H1 (cell line): ENCODE data around the gene MYO9B. TPM values are rescaled to one million over a fixed set of nuclear protein-coding genes. Genes with fewer than 3 reads are reported as not detected.

Experiments used
- CTCF ChIA-PET: fragments of 300-600 bp; sonication (Branson Sonifier 250); formaldehyde crosslinking; loops from one replicate; lab custom pipeline; 2021; ENCODE audit not compliant: partially characterized antibody; lab: Charles Lee
- POLR2A ChIA-PET: fragments of 300-600 bp; sonication (Branson Sonifier 250); formaldehyde crosslinking; loops from one replicate; lab custom pipeline; 2021; ENCODE audit warnings: inconsistent platforms; ENCODE audit not compliant: partially characterized antibody; lab: Charles Lee
- DNase-seq, 2 experiments: peaks; one replicate each; pipeline versions ENCODE4 v3.0.0 to v3.0.0-alpha.2; 2010 to 2022; ENCODE audit warnings: low spot score in 2 of 2, low read depth in 1 of 2, mixed read lengths in 1 of 2
- FAIRE-seq: peaks from 2 replicates; lab custom pipeline; 2011; peaks lifted over from hg19 to GRCh38; lab: Jason Lieb, UNC
- H2AFZ ChIP-seq: 2 replicates; pipeline ENCODE4 v1.8.1; 2012; ENCODE audit warnings: low read length, inconsistent platforms
- H2AK5ac ChIP-seq: 2 replicates; pipeline ENCODE4 v1.6.1; 2013; ENCODE audit warnings: low read depth, low read length
- H2BK120ac ChIP-seq: replicated peaks from 2 replicates; pipeline ENCODE3; 2013; ENCODE audit warnings: low read depth, low read length, inconsistent platforms
- H2BK12ac ChIP-seq: 2 replicates; pipeline ENCODE4 v1.6.1; 2013; ENCODE audit warnings: low read depth, low read length
- H2BK15ac ChIP-seq: 2 replicates; pipeline ENCODE4 v1.6.1; 2013; ENCODE audit warnings: low read length
- H2BK20ac ChIP-seq: 2 replicates; pipeline ENCODE4 v1.6.1; 2013; ENCODE audit warnings: low read length
- H2BK5ac ChIP-seq: 2 replicates; pipeline ENCODE4 v1.6.1; 2013; ENCODE audit warnings: low read depth, low read length
- H3K14ac ChIP-seq: 2 replicates; pipeline ENCODE4 v1.6.1; 2013; ENCODE audit warnings: inconsistent platforms; ENCODE audit not compliant: insufficient read length
- H3K18ac ChIP-seq: 2 replicates; pipeline ENCODE4 v1.6.1; 2013; ENCODE audit warnings: low read length; ENCODE audit errors: extremely low read depth
- H3K23ac ChIP-seq: 2 replicates; pipeline ENCODE4 v1.6.1; 2013; ENCODE audit warnings: inconsistent platforms; ENCODE audit not compliant: insufficient read length
- H3K23me2 ChIP-seq: 2 replicates; pipeline ENCODE4 v1.6.1; 2013; ENCODE audit warnings: low read depth, low read length
- H3K27ac ChIP-seq: 2 replicates; pipeline ENCODE4 v1.6.1; 2011; ENCODE audit warnings: low read depth, low read length, inconsistent platforms
- H3K27me3 ChIP-seq, 4 experiments: replicated peaks in 1 of 4; 1 replicate in 1 of 4; 2 replicates in 3 of 4; pipeline versions ENCODE4 v1.6.1 to v1.8.1; 2011 to 2013; ENCODE audit warnings: low read length in 3 of 4, mild to moderate bottlenecking in 3 of 4, inconsistent platforms in 2 of 4, mixed read lengths in 2 of 4, moderate library complexity in 1 of 4; ENCODE audit not compliant: control insufficient read depth in 3 of 4, insufficient read depth in 3 of 4; ENCODE audit errors: extremely low read depth in 1 of 4
- H3K36me3 ChIP-seq, 4 experiments: 2 replicates each; pipeline versions ENCODE4 v1.6.1 to v1.8.1; 2011 to 2013; ENCODE audit warnings: mild to moderate bottlenecking in 4 of 4, low read length in 3 of 4, moderate library complexity in 2 of 4, control low read depth in 1 of 4, inconsistent platforms in 1 of 4; ENCODE audit not compliant: insufficient read depth in 4 of 4, control insufficient read depth in 2 of 4
- H3K4ac ChIP-seq: replicated peaks from 2 replicates; pipeline ENCODE3; 2013; ENCODE audit warnings: low read length, low read depth, mixed read lengths, inconsistent platforms; ENCODE audit not compliant: insufficient read length
- H3K4me1 ChIP-seq, 4 experiments: replicated peaks in 1 of 4; 1 replicate in 1 of 4; 2 replicates in 3 of 4; pipeline versions ENCODE4 v1.6.1 to v1.8.1; 2011 to 2013; ENCODE audit warnings: low read length in 3 of 4, inconsistent platforms in 2 of 4, mixed read lengths in 1 of 4; ENCODE audit not compliant: insufficient read depth in 4 of 4, control insufficient read depth in 3 of 4
- H3K4me2 ChIP-seq, 2 experiments: 2 replicates each; pipeline versions ENCODE4 v1.6.1 to v1.8.1; 2011 to 2013; ENCODE audit warnings: low read depth in 2 of 2, low read length in 2 of 2, control low read depth in 1 of 2, inconsistent platforms in 1 of 2, mild to moderate bottlenecking in 1 of 2; ENCODE audit not compliant: insufficient read depth in 1 of 2
- H3K4me3 ChIP-seq, 4 experiments: fragments of 200-600, 300-600 bp in 1 of 4; sonication (generic), shearing (Covaris generic), sonication (Bioruptor Twin) in 1 of 4; 2 replicates each; pipeline versions ENCODE4 v1.5.1 to v1.8.1; 2011 to 2016; ENCODE audit warnings: low read length in 4 of 4, low read depth in 3 of 4, control low read depth in 2 of 4, inconsistent platforms in 2 of 4, mild to moderate bottlenecking in 2 of 4, mixed read lengths in 1 of 4, moderate library complexity in 1 of 4; ENCODE audit not compliant: insufficient read depth in 2 of 4; ENCODE audit errors: extremely low read depth in 1 of 4
- H3K56ac ChIP-seq: replicated peaks from 2 replicates; pipeline ENCODE3; 2013; ENCODE audit warnings: low read depth, mild to moderate bottlenecking, mixed read lengths, low read length, inconsistent platforms; ENCODE audit not compliant: insufficient read length
- H3K79me1 ChIP-seq: 2 replicates; pipeline ENCODE4 v1.6.1; 2013; ENCODE audit warnings: low read depth, low read length, control low read depth
- H3K79me2 ChIP-seq, 2 experiments: 2 replicates each; pipeline versions ENCODE4 v1.6.1 to v1.8.1; 2012 to 2013; ENCODE audit warnings: low read length in 2 of 2, mild to moderate bottlenecking in 2 of 2, inconsistent platforms in 1 of 2; ENCODE audit not compliant: insufficient read depth in 2 of 2, control insufficient read depth in 1 of 2
- H3K9ac ChIP-seq, 4 experiments: replicated peaks in 1 of 4; 1 replicate in 1 of 4; 2 replicates in 3 of 4; pipeline versions ENCODE4 v1.6.1 to v1.8.1; 2011 to 2013; ENCODE audit warnings: low read depth in 3 of 4, low read length in 3 of 4, control low read depth in 2 of 4, mild to moderate bottlenecking in 2 of 4, moderate library complexity in 2 of 4, inconsistent platforms in 1 of 4; ENCODE audit errors: extremely low read depth in 1 of 4
- H3K9me3 ChIP-seq, 2 experiments: 2 replicates each; pipeline versions ENCODE4 v1.6.1 to v1.8.1; 2012 to 2013; ENCODE audit warnings: mild to moderate bottlenecking in 2 of 2, moderate library complexity in 2 of 2, control low read depth in 1 of 2, inconsistent platforms in 1 of 2, low read depth in 1 of 2, low read length in 1 of 2, mixed read lengths in 1 of 2; ENCODE audit not compliant: insufficient read depth in 2 of 2
- H4K20me1 ChIP-seq, 2 experiments: replicated peaks in 1 of 2; 2 replicates each; pipeline versions ENCODE3 to v1.8.1; 2011 to 2013; ENCODE audit warnings: inconsistent platforms in 2 of 2, low read length in 2 of 2, mild to moderate bottlenecking in 1 of 2; ENCODE audit not compliant: insufficient read depth in 2 of 2, control insufficient read depth in 1 of 2
- H4K5ac ChIP-seq: 2 replicates; pipeline ENCODE4 v1.6.1; 2013; ENCODE audit warnings: low read length, low read depth, mixed read lengths, inconsistent platforms; ENCODE audit not compliant: insufficient read length
- H4K8ac ChIP-seq: 2 replicates; pipeline ENCODE4 v1.8.0; 2013; ENCODE audit warnings: mild to moderate bottlenecking, moderate library complexity, low read length, inconsistent platforms; ENCODE audit not compliant: insufficient read depth; ENCODE audit errors: extremely low read depth
- H4K91ac ChIP-seq: replicated peaks from 2 replicates; pipeline ENCODE3; 2013; ENCODE audit warnings: low read length, mixed read lengths, inconsistent platforms; ENCODE audit not compliant: insufficient read length
- BCL11A ChIP-seq, 2 experiments: IDR thresholded peaks; one replicate each; pipeline ENCODE4 v1.6.1; 2011; ENCODE audit warnings: low read depth in 2 of 2, low read length in 2 of 2, mild to moderate bottlenecking in 2 of 2
- HDAC2 ChIP-seq, 2 experiments: fragments of 300-600 bp in 1 of 2; sonication (generic) in 1 of 2; IDR thresholded peaks; 2 replicates each; pipeline ENCODE4 v1.6.1; 2011 to 2012; ENCODE audit warnings: low read depth in 2 of 2, low read length in 2 of 2, mild to moderate bottlenecking in 2 of 2, moderate library complexity in 2 of 2, borderline replicate concordance in 1 of 2, inconsistent platforms in 1 of 2
- POLR2AphosphoS5 ChIP-seq: IDR thresholded peaks from 2 replicates; pipeline ENCODE4 v1.6.1; 2011; ENCODE audit warnings: low read depth, low read length
- RNF2 ChIP-seq: fragments of 200-900, 300-1000 bp; sonication (generic); IDR thresholded peaks from 2 replicates; pipeline ENCODE4 v1.7.1; 2016; ENCODE audit warnings: borderline replicate concordance, low read depth, mild to moderate bottlenecking, antibody characterized with exemption, low read length; ENCODE audit not compliant: poor library complexity, severe bottlenecking; ENCODE audit errors: missing control alignments
- SAP30 ChIP-seq: fragments of 300-600 bp; sonication (generic); IDR thresholded peaks from 2 replicates; pipeline ENCODE4 v1.7.1; 2012; ENCODE audit warnings: low read length, moderate library complexity, mild to moderate bottlenecking, inconsistent platforms; ENCODE audit not compliant: insufficient read depth, insufficient replicate concordance
- SIRT6 ChIP-seq: IDR thresholded peaks from one replicate; pipeline ENCODE4 v1.7.1; 2012; ENCODE audit warnings: low read length, inconsistent platforms
- SP4 ChIP-seq: IDR thresholded peaks from 2 replicates; pipeline ENCODE4 v1.6.1; 2012; ENCODE audit warnings: low read length, inconsistent platforms
- WGBS, 2 experiments: shearing (Covaris generic) in 1 of 2; methylation state at CpG; one replicate each; pipeline versions ENCODE4 v1.1.6 to v1.1.7; 2013 to 2015; ENCODE audit warnings: low lambda C conversion rate in 2 of 2, mixed read lengths in 2 of 2, inconsistent platforms in 1 of 2, low coverage in 1 of 2, missing lambda C conversion rate in 1 of 2; ENCODE audit not compliant: insufficient replicate concordance in 2 of 2, insufficient coverage in 1 of 2, insufficient read length in 1 of 2; ENCODE audit errors: extremely low coverage in 1 of 2, missing lambda C conversion rate in 1 of 2; 5-methylcytosine and 5-hydroxymethylcytosine counted together
- polyA plus RNA-seq, 7 experiments: library from polyadenylated mRNA; depleted of rRNA in 3 of 7; stranded (reverse) in 5 of 7; unstranded in 2 of 7; fragments of >200 nt in 5 of 7; fragments of 200-250 nt in 2 of 7; gene quantifications; 1 replicate in 5 of 7; 2 replicates in 1 of 7; 4 replicates in 1 of 7; pipeline versions ENCODE4 v1.2.1 to v1.2.3, GENCODE V29; 2011 to 2013; ENCODE audit warnings: missing spikeins in 2 of 7, mixed read lengths in 2 of 7
- total RNA-seq: library from RNA; stranded (reverse); fragmentation: NEBNext Ultra II Directional; extraction: Animal tissue kit (Norgen Biotek cat#: 25700); gene quantifications from 2 replicates; pipeline ENCODE4 v1.2.1, GENCODE V29; 2021
- TF ChIP-seq, protein P1 (sequence below): IDR thresholded peaks from 2 replicates; pipeline ENCODE4 v1.6.1; 2012; ENCODE audit warnings: inconsistent platforms
- TF ChIP-seq, protein P2 (sequence below), 3 experiments: IDR thresholded peaks; 1 replicate in 2 of 3; 2 replicates in 1 of 3; pipeline versions ENCODE4 v1.5.1 to v1.6.1; 2011; ENCODE audit warnings: low read length in 3 of 3, mild to moderate bottlenecking in 3 of 3, inconsistent platforms in 2 of 3, low read depth in 1 of 3, moderate library complexity in 1 of 3; ENCODE audit not compliant: insufficient read depth in 1 of 3; ENCODE audit errors: control extremely low read depth in 1 of 3

MYO9B gene
- total and polyA plus RNA-seq, 2 of the 8 experiments (the other 6 are each of a cell fraction or from before 2014, with no cell fraction given) = 27.6 to 77.1 TPM

DNA sequence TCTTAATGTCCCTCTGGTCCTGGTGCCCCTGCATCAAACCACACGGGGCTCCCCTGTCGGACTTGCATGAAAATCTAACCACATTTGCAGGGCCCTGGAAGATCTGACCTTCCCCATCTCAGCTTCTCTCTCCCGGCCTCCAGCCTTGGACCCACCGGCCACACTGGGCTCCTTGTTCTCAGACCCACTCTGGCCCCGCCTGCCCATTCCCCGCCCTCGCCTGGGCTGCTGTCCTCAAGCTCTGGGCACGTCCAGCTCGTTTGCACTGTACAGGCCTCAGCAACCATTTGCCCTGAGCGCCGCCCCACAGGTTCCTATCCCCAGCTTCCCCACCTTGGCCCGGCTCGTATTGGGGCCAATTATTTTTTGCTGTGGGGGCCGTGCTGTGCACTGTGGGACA is 10.5 kb downstream of the MYO9B start:
- WGBS, 2 experiments = 98% methylated on average over 11 of the region's 14 CpGs; no CpG with 5 or more reads in 1 of the 2 experiments
- no peaks in the 10 kb centered on the region for H3K9me3 ChIP-seq
- no peak overlapping the region for H3K9ac ChIP-seq
- H2BK15ac ChIP-seq = no peak overlapping the region
- TF ChIP-seq RNF2 (no peak), SIRT6 (no peak), HDAC2 (IDR thresholded peaks at IDR 0.05; ENCODE audit: borderline replicate concordance in 1 of 2, low read depth in 2 of 2, low read length in 2 of 2) (no peak), SAP30 (no peak), BCL11A (IDR thresholded peaks at IDR 0.05; ENCODE audit: low read depth in 2 of 2, low read length in 2 of 2) (no peak), SP4 (no peak), POLR2AphosphoS5 (no peak)
- TF ChIP-seq, protein P1, sequence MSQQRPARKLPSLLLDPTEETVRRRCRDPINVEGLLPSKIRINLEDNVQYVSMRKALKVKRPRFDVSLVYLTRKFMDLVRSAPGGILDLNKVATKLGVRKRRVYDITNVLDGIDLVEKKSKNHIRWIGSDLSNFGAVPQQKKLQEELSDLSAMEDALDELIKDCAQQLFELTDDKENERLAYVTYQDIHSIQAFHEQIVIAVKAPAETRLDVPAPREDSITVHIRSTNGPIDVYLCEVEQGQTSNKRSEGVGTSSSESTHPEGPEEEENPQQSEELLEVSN = no peak
- TF ChIP-seq, protein P2, sequence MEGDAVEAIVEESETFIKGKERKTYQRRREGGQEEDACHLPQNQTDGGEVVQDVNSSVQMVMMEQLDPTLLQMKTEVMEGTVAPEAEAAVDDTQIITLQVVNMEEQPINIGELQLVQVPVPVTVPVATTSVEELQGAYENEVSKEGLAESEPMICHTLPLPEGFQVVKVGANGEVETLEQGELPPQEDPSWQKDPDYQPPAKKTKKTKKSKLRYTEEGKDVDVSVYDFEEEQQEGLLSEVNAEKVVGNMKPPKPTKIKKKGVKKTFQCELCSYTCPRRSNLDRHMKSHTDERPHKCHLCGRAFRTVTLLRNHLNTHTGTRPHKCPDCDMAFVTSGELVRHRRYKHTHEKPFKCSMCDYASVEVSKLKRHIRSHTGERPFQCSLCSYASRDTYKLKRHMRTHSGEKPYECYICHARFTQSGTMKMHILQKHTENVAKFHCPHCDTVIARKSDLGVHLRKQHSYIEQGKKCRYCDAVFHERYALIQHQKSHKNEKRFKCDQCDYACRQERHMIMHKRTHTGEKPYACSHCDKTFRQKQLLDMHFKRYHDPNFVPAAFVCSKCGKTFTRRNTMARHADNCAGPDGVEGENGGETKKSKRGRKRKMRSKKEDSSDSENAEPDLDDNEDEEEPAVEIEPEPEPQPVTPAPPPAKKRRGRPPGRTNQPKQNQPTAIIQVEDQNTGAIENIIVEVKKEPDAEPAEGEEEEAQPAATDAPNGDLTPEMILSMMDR (IDR thresholded peaks at IDR 0.05; ENCODE audit: control extremely low read depth in 1 of 3, insufficient read depth in 1 of 3, low read depth in 1 of 3, low read length in 3 of 3) = no peak
- DNase-seq (no peak), FAIRE-seq (no peak)
- H2AK5ac ChIP-seq = no peak overlapping the region
- H2BK12ac ChIP-seq = no peak overlapping the region
- H4K91ac ChIP-seq = no peak overlapping the region
- peaks cover 4 to 24% of the 10 kb centered on the region in 2 experiments for H4K20me1 ChIP-seq
- H3K27ac ChIP-seq = no peak overlapping the region
- H3K23me2 ChIP-seq = no peaks in the 10 kb centered on the region
- H3K14ac ChIP-seq = no peak overlapping the region
- H3K18ac ChIP-seq = no peak overlapping the region
- no peak overlapping the region for H2AFZ ChIP-seq
- peaks cover 15% of the 10 kb centered on the region for H3K79me1 ChIP-seq
- H4K5ac ChIP-seq = no peak overlapping the region
- H3K4me2 ChIP-seq = no peak overlapping the region
- no peak overlapping the region for H3K23ac ChIP-seq
- H3K4me3 ChIP-seq = no peak overlapping the region
- CTCF ChIA-PET = interaction anchor here (0.6 to 1.2 kb wide), 3 partner anchors 9 to 244 kb away, joined by 3 to 4 read pairs (median 3); no protein-coding TSS in a partner anchor
- H3K79me2 ChIP-seq = peaks cover 0 to 55% of the 10 kb centered on the region in 2 experiments; a peak in 2 of 4 replicates
- no peak overlapping the region for H3K56ac ChIP-seq
- H3K4me1 ChIP-seq = no peaks in the 10 kb centered on the region; a peak in 1 of 7 replicates
- no peak overlapping the region for H4K8ac ChIP-seq
- H2BK20ac ChIP-seq = no peak overlapping the region
- H3K36me3 ChIP-seq = no peaks in the 10 kb centered on the region; a peak in 1 of 8 replicates
- H2BK5ac ChIP-seq = no peak overlapping the region
- POLR2A ChIA-PET = interaction anchor here (0.6 to 1.4 kb wide), 4 partner anchors 9 to 98 kb away, joined by 3 to 8 read pairs (median 5); partner anchors contain the start of gene MYO9B
- no peaks in the 10 kb centered on the region for H3K27me3 ChIP-seq
- H2BK120ac ChIP-seq = no peak overlapping the region
- H3K4ac ChIP-seq = no peak overlapping the region
